HFFc6 (cell line): ENCODE measurements around the gene NFE2L1. TPM values are rescaled to one million over a fixed set of nuclear protein-coding genes. Genes with fewer than 3 reads are reported as not detected.

ENCODE experiments used
- DNase-seq: peaks from one replicate; pipeline ENCODE4 v3.0.0-alpha.2; 2018
- H3K27ac Mint-ChIP-seq: 2 replicates; pipeline ENCODE4 v1.8.0; 2020; ENCODE audit warnings: mild to moderate bottlenecking, mixed read lengths
- H3K27me3 Mint-ChIP-seq: 2 replicates; pipeline ENCODE4 v1.8.0; 2021; ENCODE audit warnings: mild to moderate bottlenecking, moderate library complexity, mixed read lengths; ENCODE audit not compliant: insufficient read depth
- H3K36me3 Mint-ChIP-seq: 2 replicates; pipeline ENCODE4 v1.8.0; 2021; ENCODE audit warnings: low read depth, mixed read lengths
- H3K4me1 Mint-ChIP-seq: 2 replicates; pipeline ENCODE4 v1.8.0; 2020; ENCODE audit warnings: low read depth, mixed read lengths
- H3K4me3 Mint-ChIP-seq: 2 replicates; pipeline ENCODE4 v1.8.0; 2020; ENCODE audit warnings: mild to moderate bottlenecking, moderate library complexity, mixed read lengths
- H3K9me3 Mint-ChIP-seq: 2 replicates; pipeline ENCODE4 v1.8.0; 2020; ENCODE audit warnings: mild to moderate bottlenecking, mixed read lengths
- total RNA-seq, 6 experiments: library from RNA; stranded (reverse); fragmentation: NEBNext Ultra II Directional; extraction: Animal tissue kit (Norgen Biotek cat#: 25700); gene quantifications; 2 replicates in 1 of 6; 3 replicates in 5 of 6; pipeline ENCODE4 v1.2.3, GENCODE V29; 2021
- TF ChIP-seq, protein P1 (sequence below): fragments of 200-600 bp; sonication (generic); IDR thresholded peaks from 2 replicates; pipeline ENCODE4 v1.5.0; 2021; ENCODE audit warnings: antibody characterized with exemption, mild to moderate bottlenecking

Gene NFE2L1
- total RNA-seq, 6 experiments from 2014 or later = 181 to 207 (median 193) TPM

- TF ChIP-seq, protein P1, sequence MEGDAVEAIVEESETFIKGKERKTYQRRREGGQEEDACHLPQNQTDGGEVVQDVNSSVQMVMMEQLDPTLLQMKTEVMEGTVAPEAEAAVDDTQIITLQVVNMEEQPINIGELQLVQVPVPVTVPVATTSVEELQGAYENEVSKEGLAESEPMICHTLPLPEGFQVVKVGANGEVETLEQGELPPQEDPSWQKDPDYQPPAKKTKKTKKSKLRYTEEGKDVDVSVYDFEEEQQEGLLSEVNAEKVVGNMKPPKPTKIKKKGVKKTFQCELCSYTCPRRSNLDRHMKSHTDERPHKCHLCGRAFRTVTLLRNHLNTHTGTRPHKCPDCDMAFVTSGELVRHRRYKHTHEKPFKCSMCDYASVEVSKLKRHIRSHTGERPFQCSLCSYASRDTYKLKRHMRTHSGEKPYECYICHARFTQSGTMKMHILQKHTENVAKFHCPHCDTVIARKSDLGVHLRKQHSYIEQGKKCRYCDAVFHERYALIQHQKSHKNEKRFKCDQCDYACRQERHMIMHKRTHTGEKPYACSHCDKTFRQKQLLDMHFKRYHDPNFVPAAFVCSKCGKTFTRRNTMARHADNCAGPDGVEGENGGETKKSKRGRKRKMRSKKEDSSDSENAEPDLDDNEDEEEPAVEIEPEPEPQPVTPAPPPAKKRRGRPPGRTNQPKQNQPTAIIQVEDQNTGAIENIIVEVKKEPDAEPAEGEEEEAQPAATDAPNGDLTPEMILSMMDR = no peak
- H3K27me3 Mint-ChIP-seq = peaks cover 6% of the 10 kb centered on the region
- H3K36me3 Mint-ChIP-seq = peaks cover 50% of the 10 kb centered on the region
- H3K4me1 Mint-ChIP-seq = peaks cover 66% of the 10 kb centered on the region
- H3K27ac Mint-ChIP-seq = no peak overlapping the region
- no peak overlapping the region for H3K4me3 Mint-ChIP-seq
- no peak for DNase-seq
- no peaks in the 10 kb centered on the region for H3K9me3 Mint-ChIP-seq
Measured at GRCh38 chr17:48056879-48057278, 8.7 kb downstream of the NFE2L1 start.

DNA sequence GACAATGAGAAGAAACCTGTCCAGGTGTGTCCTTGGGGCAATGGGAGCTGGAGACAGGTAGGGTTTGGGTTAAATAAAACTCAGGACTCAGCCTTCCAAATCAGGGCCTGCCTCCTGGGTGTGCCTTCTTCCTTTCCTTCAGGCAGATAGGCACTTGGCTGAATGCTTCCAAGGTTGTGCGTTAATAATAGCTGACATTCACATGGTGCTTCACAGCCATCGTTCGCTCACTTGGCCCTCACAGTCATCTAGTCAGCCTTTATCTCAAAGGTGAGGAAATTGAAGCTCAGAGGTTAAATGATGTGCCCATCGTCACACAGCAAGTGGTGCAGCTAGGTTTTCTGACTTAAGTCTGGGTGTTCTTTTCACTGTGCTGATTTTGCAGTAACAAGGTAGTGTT lies 9.5 kb downstream of the NFE2L1 start:
- Mint-ChIP-seq H3K9me3 (no peaks in the 10 kb centered on the region), H3K27me3 (peaks cover 6% of the 10 kb centered on the region), H3K36me3 (peaks cover 49% of the 10 kb centered on the region), H3K4me3 (no peak overlapping the region), H3K27ac (no peak overlapping the region), H3K4me1 (peaks cover 59% of the 10 kb centered on the region)
- no peak for DNase-seq
- TF ChIP-seq, protein P1 = no peak

DNA sequence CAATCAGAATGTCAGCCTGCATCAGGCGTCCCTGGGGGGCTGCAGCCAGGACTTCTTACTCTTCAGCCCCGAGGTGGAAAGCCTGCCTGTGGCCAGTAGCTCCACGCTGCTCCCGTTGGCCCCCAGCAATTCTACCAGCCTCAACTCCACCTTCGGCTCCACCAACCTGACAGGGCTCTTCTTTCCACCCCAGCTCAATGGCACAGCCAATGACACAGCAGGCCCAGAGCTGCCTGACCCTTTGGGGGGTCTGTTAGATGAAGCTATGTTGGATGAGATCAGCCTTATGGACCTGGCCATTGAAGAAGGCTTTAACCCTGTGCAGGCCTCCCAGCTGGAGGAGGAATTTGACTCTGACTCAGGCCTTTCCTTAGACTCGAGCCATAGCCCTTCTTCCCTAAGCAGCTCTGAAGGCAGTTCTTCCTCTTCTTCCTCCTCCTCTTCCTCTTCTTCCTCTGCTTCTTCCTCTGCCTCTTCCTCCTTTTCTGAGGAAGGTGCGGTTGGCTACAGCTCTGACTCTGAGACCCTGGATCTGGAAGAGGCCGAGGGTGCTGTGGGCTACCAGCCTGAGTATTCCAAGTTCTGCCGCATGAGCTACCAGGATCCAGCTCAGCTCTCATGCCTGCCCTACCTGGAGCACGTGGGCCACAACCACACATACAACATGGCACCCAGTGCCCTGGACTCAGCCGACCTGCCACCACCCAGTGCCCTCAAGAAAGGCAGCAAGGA lies 10.4 kb downstream of the NFE2L1 start:
- H3K4me3 Mint-ChIP-seq = no peak overlapping the region
- peaks cover 45% of the 10 kb centered on the region for H3K36me3 Mint-ChIP-seq
- H3K27me3 Mint-ChIP-seq = peaks cover 6% of the 10 kb centered on the region
- DNase-seq = no peak
- peaks cover 49% of the 10 kb centered on the region for H3K4me1 Mint-ChIP-seq
- TF ChIP-seq, protein P1 = no peak
- H3K9me3 Mint-ChIP-seq = no peaks in the 10 kb centered on the region
- peak overlapping the region; percentile 46 for H3K27ac Mint-ChIP-seq

DNA sequence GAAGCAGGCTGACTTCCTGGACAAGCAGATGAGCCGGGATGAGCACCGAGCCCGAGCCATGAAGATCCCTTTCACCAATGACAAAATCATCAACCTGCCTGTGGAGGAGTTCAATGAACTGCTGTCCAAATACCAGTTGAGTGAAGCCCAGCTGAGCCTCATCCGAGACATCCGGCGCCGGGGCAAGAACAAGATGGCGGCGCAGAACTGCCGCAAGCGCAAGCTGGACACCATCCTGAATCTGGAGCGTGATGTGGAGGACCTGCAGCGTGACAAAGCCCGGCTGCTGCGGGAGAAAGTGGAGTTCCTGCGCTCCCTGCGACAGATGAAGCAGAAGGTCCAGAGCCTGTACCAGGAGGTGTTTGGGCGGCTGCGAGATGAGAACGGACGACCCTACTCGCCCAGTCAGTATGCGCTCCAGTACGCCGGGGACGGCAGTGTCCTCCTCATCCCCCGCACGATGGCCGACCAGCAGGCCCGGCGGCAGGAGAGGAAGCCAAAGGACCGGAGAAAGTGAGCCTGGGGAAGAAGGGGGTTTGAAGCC lies 11.0 kb downstream of the NFE2L1 start:
- TF ChIP-seq, protein P1 = no peak
- Mint-ChIP-seq H3K27ac (peak overlapping the region; percentile 38), H3K36me3 (peaks cover 45% of the 10 kb centered on the region), H3K4me1 (peaks cover 43% of the 10 kb centered on the region), H3K27me3 (peaks cover 6% of the 10 kb centered on the region), H3K9me3 (no peaks in the 10 kb centered on the region), H3K4me3 (no peak overlapping the region; the same call in 1 of the 2 replicates)
- no peak for DNase-seq

GRCh38 chr17:48060249-48060648 lies 12.1 kb downstream of the NFE2L1 start:
- H3K9me3 Mint-ChIP-seq = no peaks in the 10 kb centered on the region
- peaks cover 37% of the 10 kb centered on the region for H3K4me1 Mint-ChIP-seq
- H3K27ac Mint-ChIP-seq = peak overlapping the region; percentile 66
- DNase-seq = no peak
- TF ChIP-seq, protein P1 = no peak
- H3K36me3 Mint-ChIP-seq = peaks cover 52% of the 10 kb centered on the region
- peaks cover 6% of the 10 kb centered on the region; the same call in 1 of the 2 replicates for H3K27me3 Mint-ChIP-seq
- no peak overlapping the region for H3K4me3 Mint-ChIP-seq
